Subcutaneous abdominal adipose tissue (tissue), 5 donors: ENCODE data around the gene DNAJC5G.

Experiments
- H3K27ac ChIP-seq: one replicate; pipeline ENCODE4 v1.7.0; 2013; ENCODE audit warnings: low read depth, mild to moderate bottlenecking, inconsistent platforms, low read length, moderate library complexity
- H3K27me3 ChIP-seq, 5 donors: one replicate each; pipeline ENCODE4 v1.7.0; 2013; ENCODE audit warnings: low read length in 5 of 5, inconsistent platforms in 1 of 5; ENCODE audit not compliant: control insufficient read depth in 5 of 5, insufficient read depth in 4 of 5
- H3K36me3 ChIP-seq, 5 donors: one replicate each; pipeline ENCODE4 v1.7.0; 2013; ENCODE audit warnings: low read length in 5 of 5; ENCODE audit not compliant: control insufficient read depth in 5 of 5, insufficient read depth in 5 of 5
- H3K4me1 ChIP-seq, 5 donors: one replicate each; pipeline ENCODE4 v1.7.0; 2013; ENCODE audit warnings: low read length in 5 of 5, mild to moderate bottlenecking in 3 of 5, moderate library complexity in 1 of 5; ENCODE audit not compliant: control insufficient read depth in 5 of 5, insufficient read depth in 5 of 5
- H3K4me3 ChIP-seq, 5 donors: one replicate each; pipeline ENCODE4 v1.7.0; 2013; ENCODE audit warnings: low read length in 5 of 5, low read depth in 1 of 5
- H3K9ac ChIP-seq, 5 donors: one replicate each; pipeline ENCODE4 v1.7.0; 2013; ENCODE audit warnings: low read length in 5 of 5, mild to moderate bottlenecking in 4 of 5, moderate library complexity in 3 of 5
- H3K9me3 ChIP-seq, 5 donors: one replicate each; pipeline ENCODE4 v1.7.0; 2013; ENCODE audit warnings: low read length in 5 of 5; ENCODE audit not compliant: control insufficient read depth in 5 of 5
- donor health status: healthy.
- donor health status: healthy.
- donor health status: healthy.
- donor health status: healthy.
- donor health status: healthy.

The DNAJC5G gene

GRCh38 chr2:27241761-27242613 lies 33.2 kb upstream of the DNAJC5G start:
- Histone ChIP-seq H3K27ac (no peak overlapping the region), H3K9me3 (no peaks in the 10 kb centered on the region), H3K4me1 (peaks cover 0 to 2% (median 0%) of the 10 kb centered on the region in 5 donors), H3K9ac (no peak overlapping the region), H3K27me3 (no peaks in the 10 kb centered on the region), H3K36me3 (peaks cover 0 to 76% (median 75%) of the 10 kb centered on the region in 5 donors), H3K4me3 (no peak overlapping the region)

DNA sequence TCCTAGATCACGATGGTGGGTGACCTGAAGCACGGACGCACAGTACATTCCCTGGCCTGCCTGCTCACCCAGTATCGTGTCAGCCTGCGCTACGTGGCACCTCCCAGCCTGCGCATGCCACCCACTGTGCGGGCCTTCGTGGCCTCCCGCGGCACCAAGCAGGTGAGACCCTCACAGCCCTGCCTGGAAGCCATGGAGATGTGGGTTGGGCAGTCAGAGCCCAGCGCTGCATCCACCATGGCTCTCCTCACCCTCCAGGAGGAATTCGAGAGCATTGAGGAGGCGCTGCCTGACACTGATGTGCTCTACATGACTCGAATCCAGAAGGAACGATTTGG lies 32.6 kb upstream of the DNAJC5G start:
- Histone ChIP-seq H3K4me3 (no peak overlapping the region), H3K9me3 (no peaks in the 10 kb centered on the region), H3K27me3 (no peaks in the 10 kb centered on the region), H3K9ac (no peak overlapping the region), H3K4me1 (peaks cover 0 to 2% (median 0%) of the 10 kb centered on the region in 5 donors), H3K36me3 (peaks cover 0 to 70% (median 69%) of the 10 kb centered on the region in 5 donors), H3K27ac (no peak overlapping the region)

DNA sequence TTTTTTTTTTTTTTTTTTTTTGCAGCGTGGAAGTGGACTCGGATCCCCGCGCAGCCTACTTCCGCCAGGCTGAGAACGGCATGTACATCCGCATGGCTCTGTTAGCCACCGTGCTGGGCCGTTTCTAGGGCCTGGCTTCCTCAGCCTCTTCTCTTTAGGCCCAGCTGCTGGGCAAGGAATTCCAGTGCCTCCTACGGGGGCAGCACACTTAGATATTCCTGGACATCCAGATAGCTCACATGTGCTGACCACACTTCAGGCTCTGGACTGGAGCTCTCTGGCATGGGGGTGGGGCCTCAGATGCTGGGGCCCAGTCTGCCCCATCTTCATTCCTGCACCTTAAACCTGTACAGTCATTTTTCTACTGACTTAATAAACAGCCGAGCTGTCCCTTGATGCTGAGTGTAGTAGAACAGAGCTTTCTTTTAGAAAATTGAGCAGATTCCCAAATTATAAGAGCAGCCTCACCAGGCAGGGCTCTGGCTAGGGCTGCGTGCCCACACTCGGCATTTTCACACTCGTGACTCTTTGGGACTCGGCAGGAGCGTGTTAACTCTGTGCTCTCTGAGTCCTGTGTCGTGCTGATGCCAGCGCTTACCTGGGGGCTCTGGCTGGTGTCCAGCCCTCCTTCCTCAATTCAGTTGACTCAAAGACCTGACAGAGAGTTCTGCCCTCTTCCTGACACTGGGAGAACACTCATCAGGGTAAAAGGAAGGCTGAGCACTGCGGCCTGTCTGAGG lies 31.7 kb upstream of the DNAJC5G start:
- Histone ChIP-seq H3K27me3 (no peaks in the 10 kb centered on the region), H3K4me3 (no peak overlapping the region), H3K4me1 (no peaks in the 10 kb centered on the region), H3K9me3 (no peaks in the 10 kb centered on the region), H3K36me3 (peaks cover 0 to 61% (median 59%) of the 10 kb centered on the region in 5 donors), H3K9ac (no peak overlapping the region), H3K27ac (no peak overlapping the region)

DNA sequence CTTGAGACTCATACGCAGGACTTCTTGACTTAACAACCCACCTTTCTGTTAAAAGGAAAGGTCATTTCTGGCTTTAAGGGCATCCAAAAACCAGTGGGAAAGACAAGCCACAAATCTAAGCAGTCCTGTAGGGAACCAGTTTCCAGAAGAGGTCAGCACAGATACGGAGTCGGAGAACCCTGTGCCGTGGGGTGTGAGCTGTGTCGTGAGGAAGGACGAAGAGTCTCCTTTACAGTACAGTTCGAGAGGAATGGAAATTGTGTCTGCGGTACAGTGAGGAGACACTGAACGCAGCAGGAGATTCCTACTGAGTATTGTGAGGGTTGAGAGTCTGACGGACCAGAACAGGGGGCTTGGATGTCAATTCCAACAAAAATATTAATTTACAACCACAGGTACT lies 30.1 kb upstream of the DNAJC5G start:
- Histone ChIP-seq H3K4me1 (peaks cover 0 to 1% (median 0%) of the 10 kb centered on the region in 5 donors), H3K27me3 (peaks cover 5 to 11% (median 10%) of the 10 kb centered on the region in 5 donors), H3K9ac (no peak overlapping the region), H3K9me3 (no peaks in the 10 kb centered on the region), H3K36me3 (peaks cover 0 to 46% (median 45%) of the 10 kb centered on the region in 5 donors), H3K4me3 (no peak overlapping the region), H3K27ac (no peak overlapping the region)

DNA sequence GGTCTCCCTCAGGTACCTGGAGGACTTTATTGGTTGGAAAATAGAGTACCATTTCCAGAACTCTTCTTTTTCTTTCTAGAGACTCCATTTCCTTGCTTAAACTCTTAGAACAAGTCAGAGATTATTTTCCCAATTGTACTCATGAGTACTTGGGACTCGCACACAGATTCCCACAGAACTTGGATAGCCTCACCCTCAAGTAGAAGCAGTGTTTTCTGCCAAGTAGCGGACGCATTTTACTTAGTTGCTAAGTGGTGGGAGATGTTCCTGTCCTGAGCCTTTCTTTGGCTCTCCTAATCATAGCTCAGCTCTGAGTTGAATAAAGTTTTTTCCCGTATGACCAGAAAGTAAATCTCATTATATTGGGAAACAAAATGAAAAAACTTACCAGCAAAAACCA lies 29.6 kb upstream of the DNAJC5G start:
- no peaks in the 10 kb centered on the region for H3K9me3 ChIP-seq
- H3K36me3 ChIP-seq: peaks cover 0 to 40% (median 40%) of the 10 kb centered on the region in 5 donors
- no peak overlapping the region for H3K27ac ChIP-seq
- no peak overlapping the region for H3K9ac ChIP-seq
- H3K27me3 ChIP-seq: peaks cover 6 to 16% (median 14%) of the 10 kb centered on the region in 5 donors
- peaks cover 0 to 6% (median 0%) of the 10 kb centered on the region in 5 donors for H3K4me1 ChIP-seq
- H3K4me3 ChIP-seq: no peak overlapping the region

GRCh38 chr2:27247893-27248292 lies 27.3 kb upstream of the DNAJC5G start:
- Histone ChIP-seq H3K9me3 (no peaks in the 10 kb centered on the region), H3K4me3 (no peak overlapping the region), H3K27ac (no peak overlapping the region), H3K36me3 (peaks cover 0 to 18% (median 17%) of the 10 kb centered on the region in 5 donors), H3K9ac (no peak overlapping the region), H3K27me3 (peaks cover 11 to 32% (median 26%) of the 10 kb centered on the region in 5 donors), H3K4me1 (peaks cover 0 to 6% (median 0%) of the 10 kb centered on the region in 5 donors)

GRCh38 chr2:27249159-27249890 lies 25.9 kb upstream of the DNAJC5G start:
- Histone ChIP-seq H3K9me3 (no peaks in the 10 kb centered on the region), H3K9ac (no peak overlapping the region), H3K27ac (no peak overlapping the region), H3K4me3 (no peak overlapping the region), H3K27me3 (peaks cover 11 to 36% (median 30%) of the 10 kb centered on the region in 5 donors), H3K36me3 (peaks cover 0 to 3% (median 3%) of the 10 kb centered on the region in 5 donors), H3K4me1 (peaks cover 0 to 6% (median 0%) of the 10 kb centered on the region in 5 donors)

GRCh38 chr2:27249891-27250651 lies 25.2 kb upstream of the DNAJC5G start:
- Histone ChIP-seq H3K9me3 (no peaks in the 10 kb centered on the region), H3K27me3 (peaks cover 14 to 38% (median 35%) of the 10 kb centered on the region in 5 donors), H3K36me3 (no peaks in the 10 kb centered on the region), H3K9ac (no peak overlapping the region), H3K4me3 (no peak overlapping the region), H3K27ac (no peak overlapping the region), H3K4me1 (peaks cover 0 to 6% (median 0%) of the 10 kb centered on the region in 5 donors)

- peaks cover 14 to 40% (median 38%) of the 10 kb centered on the region in 5 donors for H3K27me3 ChIP-seq
- no peaks in the 10 kb centered on the region for H3K9me3 ChIP-seq
- H3K4me1 ChIP-seq: peaks cover 0 to 6% (median 0%) of the 10 kb centered on the region in 5 donors
- H3K4me3 ChIP-seq: no peak overlapping the region
- no peak overlapping the region for H3K27ac ChIP-seq
- H3K9ac ChIP-seq: no peak overlapping the region
- no peaks in the 10 kb centered on the region for H3K36me3 ChIP-seq
Observed at GRCh38 chr2:27250652-27251379, 24.4 kb upstream of the DNAJC5G start.
